SK-N-SH (cell line): ENCODE results near the gene MRPL9. TPM values are rescaled to one million over a fixed set of nuclear protein-coding genes. Genes with fewer than 3 reads are reported as not detected.

Source experiments
- CTCF ChIA-PET: fragments of 300-600, 350-600 bp; formaldehyde crosslinking; extraction: SDS; loops from one replicate; lab custom pipeline; 2021; lab: Yijun Ruan, JAX
- POLR2A ChIA-PET: fragments of 350-600 bp; sonication (Branson Sonifier 250); formaldehyde crosslinking; extraction: SDS; loops from one replicate; lab custom pipeline; 2020; ENCODE audit warnings: antibody characterized with exemption, inconsistent platforms; lab: Yijun Ruan, JAX
- DNase-seq: peaks from one replicate; pipeline ENCODE4 v3.0.0; 2012
- H2AFZ ChIP-seq: fragments of 200-600 bp; sonication (generic); 2 replicates; pipeline ENCODE4 v1.8.1; 2016; ENCODE audit warnings: antibody characterized with exemption, mild to moderate bottlenecking, low read depth
- H3F3A ChIP-seq: fragments of 200-600 bp; sonication (generic); replicated peaks from 2 replicates; pipeline ENCODE3; 2016; ENCODE audit warnings: antibody characterized with exemption, mild to moderate bottlenecking; ENCODE audit not compliant: insufficient read depth
- H3K27ac ChIP-seq, 2 experiments: fragments of 200-500 bp in 1 of 2; fragments of 200-600 bp in 1 of 2; sonication (Bioruptor generic) in 1 of 2; sonication (generic), shearing (Covaris generic) in 1 of 2; 2 replicates each; pipeline versions ENCODE4 v1.5.1 to v1.6.1; 2014 to 2016; ENCODE audit warnings: low read depth in 2 of 2, inconsistent platforms in 1 of 2, low read length in 1 of 2, mild to moderate bottlenecking in 1 of 2, mixed read lengths in 1 of 2
- H3K27me3 ChIP-seq: fragments of 200-600 bp; sonication (generic), shearing (Covaris generic); 2 replicates; pipeline ENCODE4 v1.6.1; 2016; ENCODE audit warnings: mixed run types; ENCODE audit not compliant: insufficient read depth
- H3K36me3 ChIP-seq, 2 experiments: fragments of 200-500 bp in 1 of 2; fragments of 200-600 bp in 1 of 2; sonication (Bioruptor generic) in 1 of 2; sonication (generic) in 1 of 2; replicated peaks in 1 of 2; 2 replicates each; pipeline versions ENCODE3 to v1.5.1; 2014 to 2016; ENCODE audit warnings: low read length in 1 of 2, mild to moderate bottlenecking in 1 of 2; ENCODE audit not compliant: insufficient read depth in 2 of 2, control insufficient read depth in 1 of 2
- H3K4me1 ChIP-seq, 2 experiments: fragments of 200-500 bp in 1 of 2; fragments of 200-600 bp in 1 of 2; sonication (Bioruptor generic) in 1 of 2; sonication (generic), shearing (Covaris generic) in 1 of 2; 2 replicates each; pipeline versions ENCODE4 v1.5.1 to v1.6.1; 2014 to 2016; ENCODE audit warnings: low read depth in 1 of 2, low read length in 1 of 2, mixed run types in 1 of 2; ENCODE audit not compliant: insufficient read depth in 2 of 2, control insufficient read depth in 1 of 2
- H3K4me2 ChIP-seq: fragments of 200-600 bp; sonication (generic), shearing (Covaris generic); 2 replicates; pipeline ENCODE4 v1.6.1; 2017; ENCODE audit warnings: mixed run types
- H3K4me3 ChIP-seq, 2 experiments: fragments of 200-500 bp in 1 of 2; fragments of 200-600 bp in 1 of 2; sonication (Bioruptor generic) in 1 of 2; sonication (generic), shearing (Covaris generic) in 1 of 2; 2 replicates each; pipeline versions ENCODE4 v1.5.1 to v1.8.1; 2014 to 2016; ENCODE audit warnings: low read depth in 2 of 2, inconsistent platforms in 1 of 2, low read length in 1 of 2, mild to moderate bottlenecking in 1 of 2, mixed read lengths in 1 of 2, moderate library complexity in 1 of 2
- H3K79me2 ChIP-seq: fragments of 200-600 bp; sonication (generic); 2 replicates; pipeline ENCODE4 v1.8.1; 2017; ENCODE audit warnings: mild to moderate bottlenecking; ENCODE audit not compliant: insufficient read depth
- H3K9ac ChIP-seq: fragments of 200-600 bp; sonication (generic); 2 replicates; pipeline ENCODE4 v1.6.1; 2017; ENCODE audit warnings: mixed run types
- H3K9me2 ChIP-seq: fragments of 200-600 bp; sonication (generic); 2 replicates; pipeline ENCODE4 v1.6.1; 2017; ENCODE audit warnings: mixed run types
- H3K9me3 ChIP-seq: fragments of 200-600 bp; sonication (generic); 2 replicates; pipeline ENCODE4 v1.6.1; 2017; ENCODE audit warnings: mixed run types, mild to moderate bottlenecking, moderate library complexity
- H4K20me1 ChIP-seq: fragments of 200-600 bp; sonication (generic); 2 replicates; pipeline ENCODE4 v1.6.1; 2017; ENCODE audit warnings: mild to moderate bottlenecking, mixed run types; ENCODE audit not compliant: insufficient read depth
- CHD2 ChIP-seq: fragments of 150-350 bp; IDR thresholded peaks from 2 replicates; pipeline ENCODE4 v1.6.1; 2018; ENCODE audit warnings: low read length; ENCODE audit not compliant: partially characterized antibody
- ELF1 ChIP-seq: IDR thresholded peaks from 2 replicates; pipeline ENCODE4 v1.4.0; 2012
- EP300 ChIP-seq, 2 experiments: IDR thresholded peaks; 2 replicates each; pipeline versions ENCODE4 v1.4.0 to v1.6.1; 2012; ENCODE audit warnings: borderline replicate concordance in 1 of 2, low read depth in 1 of 2, low read length in 1 of 2
- FOSL2 ChIP-seq: IDR thresholded peaks from 2 replicates; pipeline ENCODE4 v1.4.0; 2012; ENCODE audit warnings: low read depth, mild to moderate bottlenecking, moderate library complexity, borderline replicate concordance
- GATA2 ChIP-seq: sonication (generic); formaldehyde crosslinking; IDR thresholded peaks from 2 replicates; pipeline ENCODE4 v1.5.0; 2020; ENCODE audit warnings: mild to moderate bottlenecking, missing genetic modification reagents
- JUND ChIP-seq: IDR thresholded peaks from 2 replicates; pipeline ENCODE4 v1.4.0; 2012
- MAX ChIP-seq: IDR thresholded peaks from 2 replicates; pipeline ENCODE4 v1.4.0; 2012; ENCODE audit warnings: low read depth
- MXI1 ChIP-seq: IDR thresholded peaks from 2 replicates; pipeline ENCODE4 v1.6.1; 2012; ENCODE audit warnings: mild to moderate bottlenecking, low read depth, low read length, improper control_type of control experiment
- POLR2AphosphoS5 ChIP-seq: IDR thresholded peaks from 2 replicates; pipeline ENCODE4 v1.6.1; 2012; ENCODE audit warnings: low read depth, low read length
- RCOR1 ChIP-seq: fragments of 150-350 bp; IDR thresholded peaks from 2 replicates; pipeline ENCODE4 v1.6.1; 2017; ENCODE audit warnings: antibody characterized with exemption, low read length
- REST ChIP-seq: IDR thresholded peaks from 2 replicates; pipeline ENCODE4 v1.6.1; 2012; ENCODE audit warnings: mild to moderate bottlenecking, low read depth, low read length, moderate library complexity
- RFX5 ChIP-seq: IDR thresholded peaks from 2 replicates; pipeline ENCODE4 v1.6.1; 2012; ENCODE audit warnings: mild to moderate bottlenecking, improper control_type of control experiment, low read length
- SIN3A ChIP-seq: IDR thresholded peaks from 2 replicates; pipeline ENCODE4 v1.6.1; 2012; ENCODE audit warnings: low read depth, mild to moderate bottlenecking, low read length, moderate library complexity, borderline replicate concordance
- TEAD4 ChIP-seq: IDR thresholded peaks from 2 replicates; pipeline ENCODE4 v1.4.0; 2012; ENCODE audit warnings: mild to moderate bottlenecking, borderline replicate concordance; ENCODE audit not compliant: insufficient read depth
- USF2 ChIP-seq: fragments of 150-350 bp; IDR thresholded peaks from 2 replicates; pipeline ENCODE4 v1.6.1; 2017; ENCODE audit warnings: antibody characterized with exemption, low read length, low read depth, borderline replicate concordance
- polyA plus RNA-seq, 3 experiments: library from polyadenylated mRNA; depleted of rRNA; stranded (reverse); fragments of >200 nt; gene quantifications; 2 replicates each; pipeline ENCODE4 v1.2.3, GENCODE V29; 2012

The MRPL9 gene
- polyA plus RNA-seq, 1 of the 3 experiments (the other 2 are of a cell fraction) = 76.2 TPM

GRCh38 chr1:151759241-151759640, 4.1 kb downstream of the MRPL9 start:
- no peak overlapping the region for H3K27ac ChIP-seq
- ChIA-PET CTCF (interaction anchor here (1.3 to 1.8 kb wide), 2 partner anchors 30 to 77 kb away, joined by 4 to 5 read pairs; no protein-coding TSS in a partner anchor), POLR2A (no interaction called here)
- H3K4me2 ChIP-seq = no peak overlapping the region
- H3K4me3 ChIP-seq = no peak overlapping the region
- no peak for DNase-seq
- H3K9ac ChIP-seq = no peak overlapping the region
- no peaks in the 10 kb centered on the region for H4K20me1 ChIP-seq
- peaks cover 3 to 8% of the 10 kb centered on the region in 2 experiments; a peak in 3 of 4 replicates for H3K4me1 ChIP-seq
- H3K27me3 ChIP-seq = no peaks in the 10 kb centered on the region
- no peak for TF ChIP-seq POLR2AphosphoS5
- no peak for TF ChIP-seq GATA2 (CRISPR knock-in tag)
- no peak for TF ChIP-seq CHD2
- no peak for TF ChIP-seq EP300 (IDR thresholded peaks at IDR 0.05; ENCODE audit: borderline replicate concordance in 1 of 2, low read depth in 1 of 2, low read length in 1 of 2)
- TF ChIP-seq REST = no peak
- no peak for TF ChIP-seq ELF1
- no peak for TF ChIP-seq RFX5
- TF ChIP-seq TEAD4 = no peak
- TF ChIP-seq FOSL2 = no peak
- no peak for TF ChIP-seq MXI1
- TF ChIP-seq RCOR1 = no peak
- no peak for TF ChIP-seq USF2
- no peak for TF ChIP-seq MAX
- TF ChIP-seq SIN3A = no peak
- no peak for TF ChIP-seq JUND
- no peaks in the 10 kb centered on the region for H3K9me3 ChIP-seq
- peaks cover 18% of the 10 kb centered on the region for H3K79me2 ChIP-seq
- H3F3A ChIP-seq = peaks cover 6% of the 10 kb centered on the region
- peaks cover 29 to 37% of the 10 kb centered on the region in 2 experiments for H3K36me3 ChIP-seq
- no peak overlapping the region for H2AFZ ChIP-seq
- no peaks in the 10 kb centered on the region for H3K9me2 ChIP-seq
